ENCODE data around the gene GALNT17.

GRCh38 chr7:71386152-71386785 lies 254.3 kb downstream of the GALNT17 start:
- TF ChIP-seq CTCF (tag by site-specific recombination; IDR thresholded peaks at IDR 0.05), result no peak
- TF ChIP-seq, protein P1, sequence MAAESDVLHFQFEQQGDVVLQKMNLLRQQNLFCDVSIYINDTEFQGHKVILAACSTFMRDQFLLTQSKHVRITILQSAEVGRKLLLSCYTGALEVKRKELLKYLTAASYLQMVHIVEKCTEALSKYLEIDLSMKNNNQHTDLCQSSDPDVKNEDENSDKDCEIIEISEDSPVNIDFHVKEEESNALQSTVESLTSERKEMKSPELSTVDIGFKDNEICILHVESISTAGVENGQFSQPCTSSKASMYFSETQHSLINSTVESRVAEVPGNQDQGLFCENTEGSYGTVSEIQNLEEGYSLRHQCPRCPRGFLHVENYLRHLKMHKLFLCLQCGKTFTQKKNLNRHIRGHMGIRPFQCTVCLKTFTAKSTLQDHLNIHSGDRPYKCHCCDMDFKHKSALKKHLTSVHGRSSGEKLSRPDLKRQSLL (tag by site-specific recombination; IDR thresholded peaks at IDR 0.05), result no peak
- no peak for TF ChIP-seq ZBTB8A (tag by site-specific recombination; IDR thresholded peaks at IDR 0.05)
- no peak for TF ChIP-seq ATF2 (tag by site-specific recombination; IDR thresholded peaks at IDR 0.05; ENCODE audit: low read depth)
- TF ChIP-seq ZNF157 (tag by site-specific recombination; IDR thresholded peaks at IDR 0.05), result no peak
- no peak for TF ChIP-seq ZNF768 (tag by site-specific recombination; IDR thresholded peaks at IDR 0.05)

All from HEK293 (cell line).